PC-3 (cell line): Measurements from ENCODE around the gene CLOCK.

Experiments
- EZH2 ChIP-seq: fragments of 300-600 bp; sonication (generic); IDR thresholded peaks from one replicate; pipeline ENCODE4 v1.6.1; 2017; ENCODE audit warnings: antibody characterized with exemption, mild to moderate bottlenecking, low read length; ENCODE audit not compliant: unreplicated experiment
- TF ChIP-seq, protein P1 (sequence below): fragments of 300-600 bp; sonication (generic); conservative IDR thresholded peaks from 2 replicates; pipeline ENCODE4 v1.5.1; 2017; ENCODE audit warnings: antibody characterized with exemption, low read depth, mild to moderate bottlenecking, low read length

DNA sequence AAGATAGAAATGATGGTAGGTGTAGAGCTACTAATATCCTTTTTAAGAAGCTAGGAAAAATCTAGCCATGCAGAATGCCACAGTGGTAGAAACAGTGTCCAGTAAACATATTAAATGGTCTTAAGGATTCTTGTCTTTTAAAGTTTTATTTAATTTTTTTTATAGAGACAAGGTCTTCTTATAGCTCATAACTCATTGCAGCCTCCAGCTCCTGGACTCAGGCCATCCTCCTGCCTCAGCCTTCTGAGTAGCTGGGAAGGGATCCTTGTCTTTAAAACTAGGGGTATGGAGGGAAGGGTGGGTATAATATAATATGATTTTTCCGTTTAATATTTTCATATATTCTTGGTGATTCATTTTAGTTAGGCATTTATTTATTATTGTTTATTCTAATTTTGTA is 147.1 kb downstream of the CLOCK start:
- TF ChIP-seq, protein P1, sequence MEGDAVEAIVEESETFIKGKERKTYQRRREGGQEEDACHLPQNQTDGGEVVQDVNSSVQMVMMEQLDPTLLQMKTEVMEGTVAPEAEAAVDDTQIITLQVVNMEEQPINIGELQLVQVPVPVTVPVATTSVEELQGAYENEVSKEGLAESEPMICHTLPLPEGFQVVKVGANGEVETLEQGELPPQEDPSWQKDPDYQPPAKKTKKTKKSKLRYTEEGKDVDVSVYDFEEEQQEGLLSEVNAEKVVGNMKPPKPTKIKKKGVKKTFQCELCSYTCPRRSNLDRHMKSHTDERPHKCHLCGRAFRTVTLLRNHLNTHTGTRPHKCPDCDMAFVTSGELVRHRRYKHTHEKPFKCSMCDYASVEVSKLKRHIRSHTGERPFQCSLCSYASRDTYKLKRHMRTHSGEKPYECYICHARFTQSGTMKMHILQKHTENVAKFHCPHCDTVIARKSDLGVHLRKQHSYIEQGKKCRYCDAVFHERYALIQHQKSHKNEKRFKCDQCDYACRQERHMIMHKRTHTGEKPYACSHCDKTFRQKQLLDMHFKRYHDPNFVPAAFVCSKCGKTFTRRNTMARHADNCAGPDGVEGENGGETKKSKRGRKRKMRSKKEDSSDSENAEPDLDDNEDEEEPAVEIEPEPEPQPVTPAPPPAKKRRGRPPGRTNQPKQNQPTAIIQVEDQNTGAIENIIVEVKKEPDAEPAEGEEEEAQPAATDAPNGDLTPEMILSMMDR, result no peak
- no peak for TF ChIP-seq EZH2
